Mesenchymal stem cell (in vitro differentiated cells and primary cell): Measurements from ENCODE around the gene ZBTB21.

Experiments
- DNase-seq: peaks from one replicate; pipeline ENCODE4 v3.0.0-alpha.2; 2013
- H2AFZ ChIP-seq: one replicate; pipeline ENCODE4 v1.6.1; 2013; ENCODE audit warnings: low read depth, mild to moderate bottlenecking, control low read depth, inconsistent platforms, low read length, moderate library complexity
- H2AK5ac ChIP-seq: 2 replicates; pipeline ENCODE4 v1.6.1; 2013; ENCODE audit warnings: low read length, moderate library complexity, mild to moderate bottlenecking, inconsistent platforms; ENCODE audit not compliant: severe bottlenecking
- H2BK120ac ChIP-seq: one replicate; pipeline ENCODE4 v1.6.1; 2013; ENCODE audit warnings: low read depth, mild to moderate bottlenecking, inconsistent platforms, low read length, moderate library complexity
- H2BK12ac ChIP-seq, 2 experiments: one replicate each; pipeline ENCODE4 v1.6.1; 2013; ENCODE audit warnings: inconsistent platforms in 2 of 2, low read length in 2 of 2, mild to moderate bottlenecking in 2 of 2, moderate library complexity in 2 of 2, control low read depth in 1 of 2
- H2BK15ac ChIP-seq: one replicate; pipeline ENCODE4 v1.6.1; 2013; ENCODE audit warnings: mild to moderate bottlenecking, low read depth, inconsistent platforms; ENCODE audit not compliant: poor library complexity, severe bottlenecking
- H2BK5ac ChIP-seq: 2 replicates; pipeline ENCODE4 v1.6.1; 2013; ENCODE audit warnings: low read depth, mild to moderate bottlenecking, low read length, control low read depth, inconsistent platforms; ENCODE audit not compliant: poor library complexity, severe bottlenecking
- H3K14ac ChIP-seq, 2 experiments: one replicate each; pipeline ENCODE4 v1.6.1; 2013; ENCODE audit warnings: inconsistent platforms in 2 of 2, low read length in 2 of 2, control low read depth in 1 of 2, mild to moderate bottlenecking in 1 of 2, moderate library complexity in 1 of 2
- H3K18ac ChIP-seq, 2 experiments: one replicate each; pipeline ENCODE4 v1.6.1; 2013; ENCODE audit warnings: inconsistent platforms in 2 of 2, low read length in 2 of 2, control low read depth in 1 of 2, low read depth in 1 of 2, mild to moderate bottlenecking in 1 of 2
- H3K23ac ChIP-seq, 2 experiments: one replicate each; pipeline ENCODE4 v1.6.1; 2013; ENCODE audit warnings: inconsistent platforms in 2 of 2, low read length in 2 of 2, mild to moderate bottlenecking in 2 of 2, moderate library complexity in 2 of 2, control low read depth in 1 of 2
- H3K27ac ChIP-seq: 2 replicates; pipeline ENCODE4 v1.5.1; 2013; ENCODE audit warnings: mild to moderate bottlenecking, moderate library complexity, low read length, control low read depth, inconsistent platforms; ENCODE audit not compliant: poor library complexity, severe bottlenecking
- H3K27me3 ChIP-seq, 2 experiments: 2 replicates each; pipeline versions ENCODE4 v1.6.1 to v1.7.0; 2013; ENCODE audit warnings: low read length in 2 of 2, mild to moderate bottlenecking in 2 of 2, moderate library complexity in 2 of 2, control low read depth in 1 of 2, inconsistent platforms in 1 of 2; ENCODE audit not compliant: control insufficient read depth in 1 of 2, insufficient read depth in 1 of 2
- H3K36me3 ChIP-seq, 2 experiments: 2 replicates each; pipeline versions ENCODE4 v1.6.1 to v1.7.0; 2013; ENCODE audit warnings: low read length in 2 of 2, control low read depth in 1 of 2, inconsistent platforms in 1 of 2, low read depth in 1 of 2, mild to moderate bottlenecking in 1 of 2; ENCODE audit not compliant: insufficient read depth in 2 of 2, control insufficient read depth in 1 of 2
- H3K4ac ChIP-seq, 2 experiments: one replicate each; pipeline ENCODE4 v1.6.1; 2013; ENCODE audit warnings: inconsistent platforms in 2 of 2, low read length in 2 of 2, mild to moderate bottlenecking in 2 of 2, moderate library complexity in 2 of 2, control low read depth in 1 of 2, low read depth in 1 of 2
- H3K4me1 ChIP-seq: 2 replicates; pipeline ENCODE4 v1.6.1; 2013; ENCODE audit warnings: low read depth, low read length, control low read depth; ENCODE audit not compliant: control insufficient read depth, insufficient read depth
- H3K4me2 ChIP-seq: 2 replicates; pipeline ENCODE4 v1.6.1; 2013; ENCODE audit warnings: low read length, mild to moderate bottlenecking, inconsistent platforms; ENCODE audit not compliant: poor library complexity, severe bottlenecking
- H3K4me3 ChIP-seq, 2 experiments: 2 replicates each; pipeline versions ENCODE4 v1.5.1 to v1.7.0; 2013; ENCODE audit warnings: low read length in 2 of 2, mild to moderate bottlenecking in 2 of 2, control low read depth in 1 of 2, low read depth in 1 of 2; ENCODE audit not compliant: insufficient read depth in 1 of 2
- H3K79me1 ChIP-seq: replicated peaks from 2 replicates; pipeline ENCODE4 v1.6.1; 2013; ENCODE audit warnings: mild to moderate bottlenecking, control low read depth, low read length, inconsistent platforms; ENCODE audit not compliant: poor library complexity, severe bottlenecking
- H3K9ac ChIP-seq: 2 replicates; pipeline ENCODE4 v1.7.0; 2013; ENCODE audit warnings: mild to moderate bottlenecking, low read length, moderate library complexity
- H3K9me3 ChIP-seq: 2 replicates; pipeline ENCODE4 v1.7.0; 2013; ENCODE audit warnings: mild to moderate bottlenecking, low read length; ENCODE audit not compliant: control insufficient read depth
- H4K8ac ChIP-seq: one replicate; pipeline ENCODE4 v1.6.1; 2013; ENCODE audit warnings: inconsistent platforms, mild to moderate bottlenecking, low read length, moderate library complexity
- H4K91ac ChIP-seq: one replicate; pipeline ENCODE4 v1.6.1; 2013; ENCODE audit warnings: mild to moderate bottlenecking, low read length, inconsistent platforms
- WGBS: methylation state at CpG from one replicate; pipeline ENCODE4 v1.1.7; 2013; ENCODE audit warnings: mixed read lengths; 5-methylcytosine and 5-hydroxymethylcytosine counted together

Gene ZBTB21

GRCh38 chr21:42002421-42002958 lies 7.7 kb downstream of the ZBTB21 start:
- H3K36me3 ChIP-seq, result peaks cover 2 to 38% of the 10 kb centered on the region in 2 experiments
- no peak overlapping the region for H4K91ac ChIP-seq
- H2BK12ac ChIP-seq, result no peak overlapping the region
- no peak overlapping the region for H2BK120ac ChIP-seq
- H2BK5ac ChIP-seq, result no peak overlapping the region
- H3K23ac ChIP-seq, result no peak overlapping the region
- peaks cover 31% of the 10 kb centered on the region for H3K79me1 ChIP-seq
- H3K4ac ChIP-seq, result no peak overlapping the region
- no peak overlapping the region for H2BK15ac ChIP-seq
- no peak overlapping the region for H3K18ac ChIP-seq
- peak overlapping the region; percentile 3 for H3K9ac ChIP-seq
- no peak overlapping the region for H3K4me2 ChIP-seq
- WGBS, result 31% methylated on average over 10 of the region's 14 CpGs
- peak overlapping the region; percentile 62 for H3K27ac ChIP-seq
- H3K4me3 ChIP-seq, result no peak overlapping the region
- H3K27me3 ChIP-seq, result no peaks in the 10 kb centered on the region
- no peaks in the 10 kb centered on the region for H3K9me3 ChIP-seq
- H2AK5ac ChIP-seq, result no peak overlapping the region
- H3K4me1 ChIP-seq, result peaks cover 7% of the 10 kb centered on the region
- no peak overlapping the region for H3K14ac ChIP-seq
- peak; percentile 98 for DNase-seq
- no peak overlapping the region for H2AFZ ChIP-seq
- H4K8ac ChIP-seq, result no peak overlapping the region

- H3K36me3 ChIP-seq, result peaks cover 7 to 32% of the 10 kb centered on the region in 2 experiments
- peak overlapping the region; percentile 3 for H3K9ac ChIP-seq
- H3K14ac ChIP-seq, result peak overlapping the region in 1 of 2 experiments; percentile 4
- no peak overlapping the region for H3K4me2 ChIP-seq
- H3K23ac ChIP-seq, result peak overlapping the region in 1 of 2 experiments; percentile 9
- no peaks in the 10 kb centered on the region for H3K9me3 ChIP-seq
- no peak for DNase-seq
- peak overlapping the region; percentile 13 for H2AK5ac ChIP-seq
- peak overlapping the region; percentile 32 to 57 for H3K4ac ChIP-seq
- H2AFZ ChIP-seq, result no peak overlapping the region
- H2BK12ac ChIP-seq, result peak overlapping the region in 1 of 2 experiments; percentile 7
- no peak overlapping the region for H3K4me3 ChIP-seq
- no peaks in the 10 kb centered on the region for H3K27me3 ChIP-seq
- H2BK15ac ChIP-seq, result no peak overlapping the region
- H2BK5ac ChIP-seq, result no peak overlapping the region
- no peak overlapping the region for H2BK120ac ChIP-seq
- no peak overlapping the region for H3K27ac ChIP-seq
- peaks cover 7% of the 10 kb centered on the region for H3K4me1 ChIP-seq
- peak overlapping the region; percentile 19 for H4K8ac ChIP-seq
- peak overlapping the region; percentile 58 to 85 for H3K18ac ChIP-seq
- peaks cover 29% of the 10 kb centered on the region for H3K79me1 ChIP-seq
- H4K91ac ChIP-seq, result no peak overlapping the region
- 100% methylated on average over 1 of the region's 2 CpGs for WGBS
These were observed 8.4 kb downstream of the ZBTB21 start for GRCh38 chr21:42001781-42002180.

- Histone ChIP-seq H3K18ac (no peak overlapping the region), H3K4ac (no peak overlapping the region), H4K91ac (no peak overlapping the region), H3K36me3 (peaks cover 14 to 30% of the 10 kb centered on the region in 2 experiments), H2BK5ac (no peak overlapping the region), H3K9me3 (no peaks in the 10 kb centered on the region), H3K9ac (no peak overlapping the region), H3K27me3 (no peaks in the 10 kb centered on the region), H2BK15ac (no peak overlapping the region), H2BK12ac (no peak overlapping the region), H3K4me1 (peaks cover 7% of the 10 kb centered on the region), H3K79me1 (peaks cover 33% of the 10 kb centered on the region), H3K14ac (no peak overlapping the region), H3K27ac (no peak overlapping the region), H4K8ac (no peak overlapping the region), H2BK120ac (no peak overlapping the region), H3K4me3 (no peak overlapping the region), H3K4me2 (no peak overlapping the region), H2AK5ac (no peak overlapping the region), H2AFZ (no peak overlapping the region), H3K23ac (no peak overlapping the region)
- WGBS, result 92% methylated on average over 4 of the region's 4 CpGs
- no peak for DNase-seq
These were observed 9.3 kb downstream of the ZBTB21 start for GRCh38 chr21:42000908-42001307.

GRCh38 chr21:41997657-41998056 lies 12.5 kb downstream of the ZBTB21 start:
- H2BK5ac ChIP-seq, result no peak overlapping the region
- peaks cover 21 to 39% of the 10 kb centered on the region in 2 experiments for H3K36me3 ChIP-seq
- no peak overlapping the region for H3K27ac ChIP-seq
- no peak for DNase-seq
- no peak overlapping the region for H3K4me3 ChIP-seq
- H3K9me3 ChIP-seq, result no peaks in the 10 kb centered on the region
- no peaks in the 10 kb centered on the region for H3K27me3 ChIP-seq
- no peak overlapping the region for H2AFZ ChIP-seq
- no peak overlapping the region for H3K9ac ChIP-seq
- peaks cover 30% of the 10 kb centered on the region for H3K79me1 ChIP-seq
- no peak overlapping the region for H3K4me2 ChIP-seq
- no peak overlapping the region for H4K8ac ChIP-seq
- no peak overlapping the region for H2BK12ac ChIP-seq
- H2BK15ac ChIP-seq, result no peak overlapping the region
- no peak overlapping the region for H3K23ac ChIP-seq
- H3K4ac ChIP-seq, result no peak overlapping the region
- H4K91ac ChIP-seq, result no peak overlapping the region
- H2BK120ac ChIP-seq, result no peak overlapping the region
- H3K18ac ChIP-seq, result no peak overlapping the region
- H3K4me1 ChIP-seq, result peaks cover 4% of the 10 kb centered on the region
- H3K14ac ChIP-seq, result no peak overlapping the region
- H2AK5ac ChIP-seq, result no peak overlapping the region
- 89% methylated on average over 1 of the region's 1 CpG for WGBS
